SK-N-MC (cell line): Measurements from ENCODE around the gene CDH12.
"Not testable (repeated sequence)": the region's sequence is repeated elsewhere in the genome, so short reads cannot be mapped to it uniquely, and the experiment has no call there.

Experiments used
- EZH2 ChIP-seq: fragments of 200-600 bp; sonication (generic); IDR thresholded peaks from one replicate; pipeline ENCODE4 v1.6.1; 2017; ENCODE audit warnings: antibody characterized with exemption
- POLR2AphosphoS5 ChIP-seq: IDR thresholded peaks from 2 replicates; pipeline ENCODE4 v1.6.1; 2012; ENCODE audit warnings: mild to moderate bottlenecking, low read depth, low read length, borderline replicate concordance

DNA sequence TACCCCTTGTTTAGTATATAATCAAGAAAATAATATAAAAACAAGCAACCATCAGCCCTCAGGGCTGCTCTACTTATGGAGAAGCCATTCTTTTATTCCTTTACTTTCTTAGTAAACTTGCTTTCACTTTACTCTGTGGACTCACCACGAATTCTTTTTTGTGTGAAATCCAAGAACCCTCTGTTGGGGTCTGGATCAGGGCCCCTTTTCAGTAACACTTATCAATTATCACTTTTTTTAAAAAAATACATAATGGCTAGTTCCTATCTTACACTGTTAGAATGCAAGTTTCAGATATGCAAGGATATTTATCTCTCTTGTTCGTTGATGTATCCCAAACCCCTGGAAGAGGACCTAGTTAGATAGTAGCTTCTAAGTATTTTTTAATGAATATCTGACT lies 687.2 kb downstream of the CDH12 start:
- not testable (repeated sequence) for TF ChIP-seq EZH2, POLR2AphosphoS5
